HEK293 (cell line): ENCODE measurements around the gene HDAC7.

Experiments
- REPIN1 ChIP-seq: fragments of 450-650 bp; formaldehyde crosslinking; IDR thresholded peaks from 2 replicates; pipeline ENCODE4 v1.5.1; 2017; ENCODE audit warnings: missing biosample characterization, missing genetic modification characterization, low read depth
- SALL2 ChIP-seq: fragments of 450-650 bp; formaldehyde crosslinking; IDR thresholded peaks from 2 replicates; pipeline ENCODE4 v1.5.0; 2017; ENCODE audit warnings: missing biosample characterization, mild to moderate bottlenecking, missing genetic modification characterization, borderline replicate concordance
- ZNF174 ChIP-seq: fragments of 450-650 bp; formaldehyde crosslinking; IDR thresholded peaks from 2 replicates; pipeline ENCODE4 v1.5.0; 2017; ENCODE audit warnings: missing biosample characterization, mild to moderate bottlenecking, missing genetic modification characterization
- ZNF24 ChIP-seq: fragments of 450-650 bp; formaldehyde crosslinking; IDR thresholded peaks from 2 replicates; pipeline ENCODE4 v1.5.1; 2016; ENCODE audit warnings: missing biosample characterization, missing genetic modification characterization
- ZNF324 ChIP-seq: fragments of 450-650 bp; formaldehyde crosslinking; IDR thresholded peaks from 2 replicates; pipeline ENCODE4 v1.5.1; 2016; ENCODE audit warnings: missing biosample characterization, missing genetic modification characterization
- ZNF529 ChIP-seq: fragments of 450-650 bp; formaldehyde crosslinking; IDR thresholded peaks from 2 replicates; pipeline ENCODE4 v1.5.1; 2017; ENCODE audit warnings: missing genetic modification characterization, missing biosample characterization; ENCODE audit not compliant: insufficient replicate concordance
- ZNF677 ChIP-seq: fragments of 450-650 bp; IDR thresholded peaks from 2 replicates; pipeline ENCODE4 v1.5.0; 2018; ENCODE audit warnings: missing biosample characterization, mild to moderate bottlenecking, missing genetic modification characterization, moderate library complexity
- ZNF791 ChIP-seq: fragments of 450-650 bp; formaldehyde crosslinking; IDR thresholded peaks from 2 replicates; pipeline ENCODE4 v1.5.1; 2016; ENCODE audit warnings: missing biosample characterization, missing genetic modification characterization
- TF ChIP-seq, protein P1 (sequence below): fragments of 450-650 bp; formaldehyde crosslinking; IDR thresholded peaks from 2 replicates; pipeline ENCODE4 v1.5.1; 2016; ENCODE audit warnings: missing biosample characterization, missing genetic modification characterization
- TF ChIP-seq, protein P2 (sequence below): fragments of 450-650 bp; formaldehyde crosslinking; IDR thresholded peaks from 2 replicates; pipeline ENCODE4 v1.5.1; 2016; ENCODE audit warnings: missing biosample characterization, missing genetic modification characterization

DNA sequence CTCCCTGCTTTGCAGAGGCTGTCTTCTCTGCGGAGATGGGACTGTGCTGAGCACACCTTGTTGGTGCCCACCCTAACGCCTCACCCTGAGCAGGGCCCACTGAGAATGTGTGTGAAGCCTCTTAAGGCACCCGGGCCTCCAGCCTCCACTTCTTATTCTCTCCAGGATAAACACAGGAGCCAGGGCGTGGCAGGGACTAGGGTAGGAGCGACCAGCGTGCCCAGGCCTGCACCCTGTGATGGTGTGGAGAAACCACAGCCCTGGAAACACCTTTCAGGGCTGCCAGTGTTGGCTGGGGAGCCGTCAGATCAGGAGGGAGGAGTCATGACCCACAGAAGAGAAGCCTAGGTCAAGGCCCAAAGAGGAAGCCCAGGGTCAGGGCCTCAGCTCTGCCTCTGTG is 43.8 kb upstream of the HDAC7 start:
- TF ChIP-seq ZNF677 (no peak), REPIN1 (tag by site-specific recombination) (no peak), ZNF24 (tag by site-specific recombination) (no peak), ZNF174 (tag by site-specific recombination) (no peak), ZNF529 (no peak), ZNF791 (no peak), SALL2 (tag by site-specific recombination) (no peak), ZNF324 (tag by site-specific recombination) (no peak)
- TF ChIP-seq, protein P1, sequence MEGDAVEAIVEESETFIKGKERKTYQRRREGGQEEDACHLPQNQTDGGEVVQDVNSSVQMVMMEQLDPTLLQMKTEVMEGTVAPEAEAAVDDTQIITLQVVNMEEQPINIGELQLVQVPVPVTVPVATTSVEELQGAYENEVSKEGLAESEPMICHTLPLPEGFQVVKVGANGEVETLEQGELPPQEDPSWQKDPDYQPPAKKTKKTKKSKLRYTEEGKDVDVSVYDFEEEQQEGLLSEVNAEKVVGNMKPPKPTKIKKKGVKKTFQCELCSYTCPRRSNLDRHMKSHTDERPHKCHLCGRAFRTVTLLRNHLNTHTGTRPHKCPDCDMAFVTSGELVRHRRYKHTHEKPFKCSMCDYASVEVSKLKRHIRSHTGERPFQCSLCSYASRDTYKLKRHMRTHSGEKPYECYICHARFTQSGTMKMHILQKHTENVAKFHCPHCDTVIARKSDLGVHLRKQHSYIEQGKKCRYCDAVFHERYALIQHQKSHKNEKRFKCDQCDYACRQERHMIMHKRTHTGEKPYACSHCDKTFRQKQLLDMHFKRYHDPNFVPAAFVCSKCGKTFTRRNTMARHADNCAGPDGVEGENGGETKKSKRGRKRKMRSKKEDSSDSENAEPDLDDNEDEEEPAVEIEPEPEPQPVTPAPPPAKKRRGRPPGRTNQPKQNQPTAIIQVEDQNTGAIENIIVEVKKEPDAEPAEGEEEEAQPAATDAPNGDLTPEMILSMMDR (tag by site-specific recombination) = no peak
- TF ChIP-seq, protein P2, sequence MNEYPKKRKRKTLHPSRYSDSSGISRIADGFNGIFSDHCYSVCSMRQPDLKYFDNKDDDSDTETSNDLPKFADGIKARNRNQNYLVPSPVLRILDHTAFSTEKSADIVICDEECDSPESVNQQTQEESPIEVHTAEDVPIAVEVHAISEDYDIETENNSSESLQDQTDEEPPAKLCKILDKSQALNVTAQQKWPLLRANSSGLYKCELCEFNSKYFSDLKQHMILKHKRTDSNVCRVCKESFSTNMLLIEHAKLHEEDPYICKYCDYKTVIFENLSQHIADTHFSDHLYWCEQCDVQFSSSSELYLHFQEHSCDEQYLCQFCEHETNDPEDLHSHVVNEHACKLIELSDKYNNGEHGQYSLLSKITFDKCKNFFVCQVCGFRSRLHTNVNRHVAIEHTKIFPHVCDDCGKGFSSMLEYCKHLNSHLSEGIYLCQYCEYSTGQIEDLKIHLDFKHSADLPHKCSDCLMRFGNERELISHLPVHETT = no peak
